DND-41 (cell line): ENCODE data around the gene SERHL2.
"Not testable (repeated sequence)": the region's sequence is repeated elsewhere in the genome, so short reads cannot be mapped to it uniquely, and the experiment has no call there.

ENCODE experiments used
- EZH2 ChIP-seq: IDR thresholded peaks from 3 replicates; pipeline ENCODE4 v1.6.1; 2012; ENCODE audit warnings: borderline replicate concordance, low read depth, mild to moderate bottlenecking, moderate library complexity, low read length, inconsistent platforms; ENCODE audit not compliant: severe bottlenecking
- TF ChIP-seq, protein P1 (sequence below): IDR thresholded peaks from 2 replicates; pipeline ENCODE4 v1.5.1; 2012; ENCODE audit warnings: borderline replicate concordance, low read length, moderate library complexity, mild to moderate bottlenecking; ENCODE audit not compliant: poor library complexity, severe bottlenecking; ENCODE audit errors: extremely low read depth

GRCh38 chr22:42508327-42508974, 45.3 kb upstream of the SERHL2 start:
- TF ChIP-seq EZH2: not testable (repeated sequence)
- TF ChIP-seq, protein P1, sequence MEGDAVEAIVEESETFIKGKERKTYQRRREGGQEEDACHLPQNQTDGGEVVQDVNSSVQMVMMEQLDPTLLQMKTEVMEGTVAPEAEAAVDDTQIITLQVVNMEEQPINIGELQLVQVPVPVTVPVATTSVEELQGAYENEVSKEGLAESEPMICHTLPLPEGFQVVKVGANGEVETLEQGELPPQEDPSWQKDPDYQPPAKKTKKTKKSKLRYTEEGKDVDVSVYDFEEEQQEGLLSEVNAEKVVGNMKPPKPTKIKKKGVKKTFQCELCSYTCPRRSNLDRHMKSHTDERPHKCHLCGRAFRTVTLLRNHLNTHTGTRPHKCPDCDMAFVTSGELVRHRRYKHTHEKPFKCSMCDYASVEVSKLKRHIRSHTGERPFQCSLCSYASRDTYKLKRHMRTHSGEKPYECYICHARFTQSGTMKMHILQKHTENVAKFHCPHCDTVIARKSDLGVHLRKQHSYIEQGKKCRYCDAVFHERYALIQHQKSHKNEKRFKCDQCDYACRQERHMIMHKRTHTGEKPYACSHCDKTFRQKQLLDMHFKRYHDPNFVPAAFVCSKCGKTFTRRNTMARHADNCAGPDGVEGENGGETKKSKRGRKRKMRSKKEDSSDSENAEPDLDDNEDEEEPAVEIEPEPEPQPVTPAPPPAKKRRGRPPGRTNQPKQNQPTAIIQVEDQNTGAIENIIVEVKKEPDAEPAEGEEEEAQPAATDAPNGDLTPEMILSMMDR: not testable (repeated sequence)
